ENCODE results near the gene FAM162A.
"Not testable (repeated sequence)": the region's sequence is repeated elsewhere in the genome, so short reads cannot be mapped to it uniquely, and the experiment has no call there.

GRCh38 chr3:122443762-122444490 lies 59.9 kb downstream of the FAM162A start:
- TF ChIP-seq, protein P1, sequence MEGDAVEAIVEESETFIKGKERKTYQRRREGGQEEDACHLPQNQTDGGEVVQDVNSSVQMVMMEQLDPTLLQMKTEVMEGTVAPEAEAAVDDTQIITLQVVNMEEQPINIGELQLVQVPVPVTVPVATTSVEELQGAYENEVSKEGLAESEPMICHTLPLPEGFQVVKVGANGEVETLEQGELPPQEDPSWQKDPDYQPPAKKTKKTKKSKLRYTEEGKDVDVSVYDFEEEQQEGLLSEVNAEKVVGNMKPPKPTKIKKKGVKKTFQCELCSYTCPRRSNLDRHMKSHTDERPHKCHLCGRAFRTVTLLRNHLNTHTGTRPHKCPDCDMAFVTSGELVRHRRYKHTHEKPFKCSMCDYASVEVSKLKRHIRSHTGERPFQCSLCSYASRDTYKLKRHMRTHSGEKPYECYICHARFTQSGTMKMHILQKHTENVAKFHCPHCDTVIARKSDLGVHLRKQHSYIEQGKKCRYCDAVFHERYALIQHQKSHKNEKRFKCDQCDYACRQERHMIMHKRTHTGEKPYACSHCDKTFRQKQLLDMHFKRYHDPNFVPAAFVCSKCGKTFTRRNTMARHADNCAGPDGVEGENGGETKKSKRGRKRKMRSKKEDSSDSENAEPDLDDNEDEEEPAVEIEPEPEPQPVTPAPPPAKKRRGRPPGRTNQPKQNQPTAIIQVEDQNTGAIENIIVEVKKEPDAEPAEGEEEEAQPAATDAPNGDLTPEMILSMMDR (IDR thresholded peaks at IDR 0.05) = not testable (repeated sequence)
- not testable (repeated sequence) for TF ChIP-seq POLR2A (IDR thresholded peaks at IDR 0.05)

All from esophagus squamous epithelium (tissue), 4 donors.